ENCODE data around the gene ATP2B2. TPM values are rescaled to one million over a fixed set of nuclear protein-coding genes. Genes with fewer than 3 reads are reported as not detected.

Gene ATP2B2
- total RNA-seq, 1 donor from 2014 or later = 0.09 TPM

GRCh38 chr3:10449436-10449835, 56.0 kb downstream of the ATP2B2 start:
- no peak overlapping the region for H3K27ac ChIP-seq
- intact Hi-C loops (cut with DNase I) = no loop called here
- no peak overlapping the region for H3K4me3 ChIP-seq
- no peak for ATAC-seq
- H3K4me1 ChIP-seq = no peaks in the 10 kb centered on the region
- peaks cover 16% of the 10 kb centered on the region for H3K27me3 ChIP-seq (ENCODE audit: low read depth)
- H3K9me3 ChIP-seq = no peaks in the 10 kb centered on the region
- no peak for DNase-seq
- no peak for TF ChIP-seq CTCF (IDR thresholded peaks at IDR 0.05)
- no peaks in the 10 kb centered on the region for H3K36me3 ChIP-seq

- TF ChIP-seq CTCF (IDR thresholded peaks at IDR 0.05) = no peak
Observed at GRCh38 chr3:10448544-10448943, 56.8 kb downstream of the ATP2B2 start.

GRCh38 chr3:10447527-10448260, 57.7 kb downstream of the ATP2B2 start:
- no peak for DNase-seq
- intact Hi-C loops (cut with DNase I) = no loop called here
- ATAC-seq = no peak
- Histone ChIP-seq H3K27me3 (ENCODE audit: low read depth) (peaks cover 16% of the 10 kb centered on the region), H3K27ac (no peak overlapping the region), H3K9me3 (no peaks in the 10 kb centered on the region), H3K36me3 (no peaks in the 10 kb centered on the region), H3K4me3 (no peak overlapping the region), H3K4me1 (no peaks in the 10 kb centered on the region)
- TF ChIP-seq CTCF (IDR thresholded peaks at IDR 0.05) = no peak

More at GRCh38 chr3:10448544-10448943, 56.8 kb downstream of the ATP2B2 start:
- Histone ChIP-seq H3K4me1 (no peaks in the 10 kb centered on the region), H3K27ac (no peak overlapping the region), H3K4me3 (no peak overlapping the region), H3K9me3 (no peaks in the 10 kb centered on the region), H3K36me3 (no peaks in the 10 kb centered on the region), H3K27me3 (ENCODE audit: low read depth) (peaks cover 16% of the 10 kb centered on the region)
- intact Hi-C loops (cut with DNase I) = no loop called here
- no peak for ATAC-seq
- DNase-seq = no peak

GRCh38 chr3:10447110-10447509, 58.3 kb downstream of the ATP2B2 start:
- H3K27me3 ChIP-seq (ENCODE audit: low read depth) = peaks cover 10% of the 10 kb centered on the region
- H3K4me1 ChIP-seq = no peaks in the 10 kb centered on the region
- TF ChIP-seq CTCF (IDR thresholded peaks at IDR 0.05) = no peak
- H3K27ac ChIP-seq = no peak overlapping the region
- no peaks in the 10 kb centered on the region for H3K9me3 ChIP-seq
- intact Hi-C loops (cut with DNase I) = no loop called here
- DNase-seq (no peak), ATAC-seq (no peak)
- H3K36me3 ChIP-seq = no peaks in the 10 kb centered on the region
- no peak overlapping the region for H3K4me3 ChIP-seq

DNA sequence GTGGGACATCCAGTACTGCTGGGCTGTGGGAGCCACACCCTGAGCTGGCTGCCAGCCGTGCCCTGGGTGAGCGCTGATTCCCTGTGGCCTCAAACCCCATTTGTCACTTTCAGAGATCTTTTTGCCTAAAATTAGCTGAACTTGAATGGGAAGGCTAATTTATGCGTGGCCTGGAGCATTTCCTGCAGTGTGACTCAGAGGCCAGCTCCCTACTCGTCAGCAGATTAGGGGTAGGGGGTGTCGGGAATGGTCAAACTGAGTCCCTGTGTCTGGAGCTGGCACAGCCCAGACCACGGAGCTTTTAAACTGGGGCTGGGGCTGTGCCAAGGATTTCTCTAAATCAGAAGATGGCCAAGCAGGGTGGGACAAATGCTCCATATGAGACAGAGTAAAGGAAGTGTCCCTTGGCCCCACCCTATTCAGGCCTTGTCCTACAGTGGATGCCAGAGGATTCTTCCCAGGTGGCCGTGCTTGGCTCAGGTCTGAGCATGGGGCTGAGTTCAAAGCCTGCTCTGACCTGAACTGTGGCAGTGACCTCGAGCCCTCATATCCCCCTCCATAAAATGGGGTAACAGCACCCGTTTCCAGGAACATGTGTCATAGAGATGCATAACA, 59.7 kb downstream of the ATP2B2 start:
- Histone ChIP-seq H3K4me3 (no peak overlapping the region), H3K27me3 (ENCODE audit: low read depth) (peaks cover 9% of the 10 kb centered on the region), H3K9me3 (no peaks in the 10 kb centered on the region), H3K27ac (no peak overlapping the region), H3K36me3 (no peaks in the 10 kb centered on the region), H3K4me1 (no peaks in the 10 kb centered on the region)
- DNase-seq (no peak), ATAC-seq (no peak)
- TF ChIP-seq CTCF (IDR thresholded peaks at IDR 0.05) = no peak
- intact Hi-C loops (cut with DNase I) = no loop called here
